SK-N-SH (cell line): ENCODE measurements around the gene TLE6. TPM values are rescaled to one million over a fixed set of nuclear protein-coding genes. Genes with fewer than 3 reads are reported as not detected.

Source experiments
- CTCF ChIA-PET: fragments of 300-600, 350-600 bp; formaldehyde crosslinking; extraction: SDS; loops from one replicate; lab custom pipeline; 2021; lab: Yijun Ruan, JAX
- POLR2A ChIA-PET: fragments of 350-600 bp; sonication (Branson Sonifier 250); formaldehyde crosslinking; extraction: SDS; loops from one replicate; lab custom pipeline; 2020; ENCODE audit warnings: antibody characterized with exemption, inconsistent platforms; lab: Yijun Ruan, JAX
- DNase-seq: peaks from one replicate; pipeline ENCODE4 v3.0.0; 2012
- H2AFZ ChIP-seq: fragments of 200-600 bp; sonication (generic); 2 replicates; pipeline ENCODE4 v1.8.1; 2016; ENCODE audit warnings: antibody characterized with exemption, mild to moderate bottlenecking, low read depth
- H3F3A ChIP-seq: fragments of 200-600 bp; sonication (generic); replicated peaks from 2 replicates; pipeline ENCODE3; 2016; ENCODE audit warnings: antibody characterized with exemption, mild to moderate bottlenecking; ENCODE audit not compliant: insufficient read depth
- H3K27ac ChIP-seq, 2 experiments: fragments of 200-500 bp in 1 of 2; fragments of 200-600 bp in 1 of 2; sonication (Bioruptor generic) in 1 of 2; sonication (generic), shearing (Covaris generic) in 1 of 2; 2 replicates each; pipeline versions ENCODE4 v1.5.1 to v1.6.1; 2014 to 2016; ENCODE audit warnings: low read depth in 2 of 2, inconsistent platforms in 1 of 2, low read length in 1 of 2, mild to moderate bottlenecking in 1 of 2, mixed read lengths in 1 of 2
- H3K27me3 ChIP-seq: fragments of 200-600 bp; sonication (generic), shearing (Covaris generic); 2 replicates; pipeline ENCODE4 v1.6.1; 2016; ENCODE audit warnings: mixed run types; ENCODE audit not compliant: insufficient read depth
- H3K36me3 ChIP-seq, 2 experiments: fragments of 200-500 bp in 1 of 2; fragments of 200-600 bp in 1 of 2; sonication (Bioruptor generic) in 1 of 2; sonication (generic) in 1 of 2; replicated peaks in 1 of 2; 2 replicates each; pipeline versions ENCODE3 to v1.5.1; 2014 to 2016; ENCODE audit warnings: low read length in 1 of 2, mild to moderate bottlenecking in 1 of 2; ENCODE audit not compliant: insufficient read depth in 2 of 2, control insufficient read depth in 1 of 2
- H3K4me1 ChIP-seq, 2 experiments: fragments of 200-500 bp in 1 of 2; fragments of 200-600 bp in 1 of 2; sonication (Bioruptor generic) in 1 of 2; sonication (generic), shearing (Covaris generic) in 1 of 2; 2 replicates each; pipeline versions ENCODE4 v1.5.1 to v1.6.1; 2014 to 2016; ENCODE audit warnings: low read depth in 1 of 2, low read length in 1 of 2, mixed run types in 1 of 2; ENCODE audit not compliant: insufficient read depth in 2 of 2, control insufficient read depth in 1 of 2
- H3K4me2 ChIP-seq: fragments of 200-600 bp; sonication (generic), shearing (Covaris generic); 2 replicates; pipeline ENCODE4 v1.6.1; 2017; ENCODE audit warnings: mixed run types
- H3K4me3 ChIP-seq, 2 experiments: fragments of 200-500 bp in 1 of 2; fragments of 200-600 bp in 1 of 2; sonication (Bioruptor generic) in 1 of 2; sonication (generic), shearing (Covaris generic) in 1 of 2; 2 replicates each; pipeline versions ENCODE4 v1.5.1 to v1.8.1; 2014 to 2016; ENCODE audit warnings: low read depth in 2 of 2, inconsistent platforms in 1 of 2, low read length in 1 of 2, mild to moderate bottlenecking in 1 of 2, mixed read lengths in 1 of 2, moderate library complexity in 1 of 2
- H3K79me2 ChIP-seq: fragments of 200-600 bp; sonication (generic); 2 replicates; pipeline ENCODE4 v1.8.1; 2017; ENCODE audit warnings: mild to moderate bottlenecking; ENCODE audit not compliant: insufficient read depth
- H3K9ac ChIP-seq: fragments of 200-600 bp; sonication (generic); 2 replicates; pipeline ENCODE4 v1.6.1; 2017; ENCODE audit warnings: mixed run types
- H3K9me2 ChIP-seq: fragments of 200-600 bp; sonication (generic); 2 replicates; pipeline ENCODE4 v1.6.1; 2017; ENCODE audit warnings: mixed run types
- H3K9me3 ChIP-seq: fragments of 200-600 bp; sonication (generic); 2 replicates; pipeline ENCODE4 v1.6.1; 2017; ENCODE audit warnings: mixed run types, mild to moderate bottlenecking, moderate library complexity
- H4K20me1 ChIP-seq: fragments of 200-600 bp; sonication (generic); 2 replicates; pipeline ENCODE4 v1.6.1; 2017; ENCODE audit warnings: mild to moderate bottlenecking, mixed run types; ENCODE audit not compliant: insufficient read depth
- CHD2 ChIP-seq: fragments of 150-350 bp; IDR thresholded peaks from 2 replicates; pipeline ENCODE4 v1.6.1; 2018; ENCODE audit warnings: low read length; ENCODE audit not compliant: partially characterized antibody
- FOSL2 ChIP-seq: IDR thresholded peaks from 2 replicates; pipeline ENCODE4 v1.4.0; 2012; ENCODE audit warnings: low read depth, mild to moderate bottlenecking, moderate library complexity, borderline replicate concordance
- FOXJ3 ChIP-seq: sonication (generic); formaldehyde crosslinking; IDR thresholded peaks from 2 replicates; pipeline ENCODE4 v1.5.1; 2020; ENCODE audit warnings: mild to moderate bottlenecking, missing genetic modification reagents
- FOXM1 ChIP-seq: IDR thresholded peaks from 2 replicates; pipeline ENCODE4 v1.4.0; 2012; ENCODE audit warnings: low read depth, mild to moderate bottlenecking
- GATA2 ChIP-seq: sonication (generic); formaldehyde crosslinking; IDR thresholded peaks from 2 replicates; pipeline ENCODE4 v1.5.0; 2020; ENCODE audit warnings: mild to moderate bottlenecking, missing genetic modification reagents
- JUND ChIP-seq: IDR thresholded peaks from 2 replicates; pipeline ENCODE4 v1.4.0; 2012
- MXI1 ChIP-seq: IDR thresholded peaks from 2 replicates; pipeline ENCODE4 v1.6.1; 2012; ENCODE audit warnings: mild to moderate bottlenecking, low read depth, low read length, improper control_type of control experiment
- RAD21 ChIP-seq: IDR thresholded peaks from 2 replicates; pipeline ENCODE4 v1.6.1; 2012; ENCODE audit warnings: mild to moderate bottlenecking, low read length
- RCOR1 ChIP-seq: fragments of 150-350 bp; IDR thresholded peaks from 2 replicates; pipeline ENCODE4 v1.6.1; 2017; ENCODE audit warnings: antibody characterized with exemption, low read length
- REST ChIP-seq: IDR thresholded peaks from 2 replicates; pipeline ENCODE4 v1.6.1; 2012; ENCODE audit warnings: mild to moderate bottlenecking, low read depth, low read length, moderate library complexity
- RFX5 ChIP-seq: IDR thresholded peaks from 2 replicates; pipeline ENCODE4 v1.6.1; 2012; ENCODE audit warnings: mild to moderate bottlenecking, improper control_type of control experiment, low read length
- RXRA ChIP-seq: IDR thresholded peaks from 2 replicates; pipeline ENCODE4 v1.4.0; 2012; ENCODE audit warnings: low read depth, mild to moderate bottlenecking, borderline replicate concordance
- SMC3 ChIP-seq: IDR thresholded peaks from 2 replicates; pipeline ENCODE4 v1.6.1; 2012; ENCODE audit warnings: low read depth, low read length, improper control_type of control experiment
- TAF1 ChIP-seq: IDR thresholded peaks from 2 replicates; pipeline ENCODE4 v1.6.1; 2012; ENCODE audit warnings: low read depth, mild to moderate bottlenecking, low read length, moderate library complexity, borderline replicate concordance
- TCF12 ChIP-seq: IDR thresholded peaks from 2 replicates; pipeline ENCODE4 v1.4.0; 2012
- USF1 ChIP-seq: IDR thresholded peaks from 2 replicates; pipeline ENCODE4 v1.4.0; 2012; ENCODE audit warnings: low read depth, borderline replicate concordance
- WGBS: methylation state at CpG from one replicate; pipeline ENCODE4 v1.1.6; 2017; ENCODE audit warnings: low lambda C conversion rate; 5-methylcytosine and 5-hydroxymethylcytosine counted together
- polyA plus RNA-seq, 3 experiments: library from polyadenylated mRNA; depleted of rRNA; stranded (reverse); fragments of >200 nt; gene quantifications; 2 replicates each; pipeline ENCODE4 v1.2.3, GENCODE V29; 2012

TLE6 gene
- polyA plus RNA-seq, 1 of the 3 experiments (the other 2 are of a cell fraction), result 3.3 TPM

GRCh38 chr19:3004522-3004921 lies 27.2 kb downstream of the TLE6 start:
- Histone ChIP-seq H3K79me2 (no peaks in the 10 kb centered on the region), H3K9me2 (no peaks in the 10 kb centered on the region), H3K27ac (no peak overlapping the region), H3K4me3 (no peak overlapping the region), H3K4me2 (no peak overlapping the region), H3K9ac (no peak overlapping the region), H3K4me1 (peaks cover 0 to 9% of the 10 kb centered on the region in 2 experiments; a peak in 1 of 4 replicates), H4K20me1 (no peaks in the 10 kb centered on the region), H3K36me3 (no peaks in the 10 kb centered on the region), H3K9me3 (no peaks in the 10 kb centered on the region), H3F3A (no peaks in the 10 kb centered on the region), H3K27me3 (peaks cover 14% of the 10 kb centered on the region; the same call in 1 of the 2 replicates), H2AFZ (no peak overlapping the region)
- no peak for DNase-seq
- ChIA-PET CTCF (interaction anchor here (1.0 to 1.9 kb wide), 7 partner anchors 9 to 100 kb away, joined by 3 to 6 read pairs (median 3); no protein-coding TSS in a partner anchor), POLR2A (interaction anchor here (0.6 to 2.7 kb wide), 3 partner anchors 14 to 246 kb away, joined by 3 to 11 read pairs (median 3); no protein-coding TSS in a partner anchor)
- TF ChIP-seq FOXJ3 (CRISPR knock-in tag) (no peak), REST (no peak), JUND (no peak), MXI1 (no peak), RFX5 (no peak)
- 86% methylated on average over 3 of the region's 4 CpGs for WGBS

GRCh38 chr19:3005345-3005744 lies 28.0 kb downstream of the TLE6 start:
- Histone ChIP-seq H3K36me3 (no peaks in the 10 kb centered on the region), H3K27ac (no peak overlapping the region), H3K4me1 (peaks cover 0 to 9% of the 10 kb centered on the region in 2 experiments; a peak in 1 of 4 replicates), H4K20me1 (no peaks in the 10 kb centered on the region), H3K4me2 (no peak overlapping the region), H3K9me2 (no peaks in the 10 kb centered on the region), H3K27me3 (peaks cover 14% of the 10 kb centered on the region; the same call in 1 of the 2 replicates), H3K4me3 (no peak overlapping the region), H2AFZ (no peak overlapping the region), H3F3A (no peaks in the 10 kb centered on the region), H3K79me2 (no peaks in the 10 kb centered on the region), H3K9me3 (no peaks in the 10 kb centered on the region), H3K9ac (no peak overlapping the region)
- DNase-seq, result peak; percentile 81
- TF ChIP-seq MXI1, result no peak
- peak; percentile 74 for TF ChIP-seq FOXJ3 (CRISPR knock-in tag)
- TF ChIP-seq RCOR1, result peak; percentile 64; the same call in 1 of the 2 replicates
- no peak for TF ChIP-seq USF1
- no peak for TF ChIP-seq FOSL2
- TF ChIP-seq RAD21, result peak; percentile 13; the same call in 1 of the 2 replicates
- no peak for TF ChIP-seq REST
- no peak for TF ChIP-seq RXRA
- peak; percentile 84 for TF ChIP-seq GATA2 (CRISPR knock-in tag)
- no peak for TF ChIP-seq FOXM1
- TF ChIP-seq SMC3, result no peak
- peak; percentile 58 for TF ChIP-seq CHD2
- TF ChIP-seq TAF1, result no peak
- TF ChIP-seq TCF12, result no peak
- POLR2A ChIA-PET, result interaction anchor here (0.9 to 2.7 kb wide), 4 partner anchors 15 to 37 kb away, joined by 3 to 11 read pairs (median 4); no protein-coding TSS in a partner anchor
- WGBS, result 9% methylated on average over 12 of the region's 18 CpGs
- CTCF ChIA-PET, result interaction anchor here (0.9 to 1.9 kb wide), 10 partner anchors 9 to 99 kb away, joined by 3 to 6 read pairs (median 3); no protein-coding TSS in a partner anchor
